Fibroblast of villous mesenchyme (primary cell): Measurements from ENCODE around the gene DIP2A. TPM values are rescaled to one million over a fixed set of nuclear protein-coding genes. Genes with fewer than 3 reads are reported as not detected.

Experiments used
- DNase-seq: peaks from one replicate; pipeline ENCODE4 v3.0.0-alpha.2; 2010; ENCODE audit warnings: low read depth
- H3K4me3 ChIP-seq: 2 replicates; pipeline ENCODE4 v1.5.1; 2011; ENCODE audit warnings: low read depth, mild to moderate bottlenecking, low read length
- total RNA-seq: library from RNA; depleted of rRNA; stranded (reverse); fragments of >200 nt; gene quantifications from 2 replicates; pipeline ENCODE4 v1.2.3, GENCODE V29; 2012
- TF ChIP-seq, protein P1 (sequence below): IDR thresholded peaks from 2 replicates; pipeline ENCODE4 v1.5.1; 2012; ENCODE audit warnings: low read depth, mild to moderate bottlenecking, low read length; ENCODE audit not compliant: insufficient read depth

Gene DIP2A
- total RNA-seq, 1 donor = 32.0 TPM

DNA sequence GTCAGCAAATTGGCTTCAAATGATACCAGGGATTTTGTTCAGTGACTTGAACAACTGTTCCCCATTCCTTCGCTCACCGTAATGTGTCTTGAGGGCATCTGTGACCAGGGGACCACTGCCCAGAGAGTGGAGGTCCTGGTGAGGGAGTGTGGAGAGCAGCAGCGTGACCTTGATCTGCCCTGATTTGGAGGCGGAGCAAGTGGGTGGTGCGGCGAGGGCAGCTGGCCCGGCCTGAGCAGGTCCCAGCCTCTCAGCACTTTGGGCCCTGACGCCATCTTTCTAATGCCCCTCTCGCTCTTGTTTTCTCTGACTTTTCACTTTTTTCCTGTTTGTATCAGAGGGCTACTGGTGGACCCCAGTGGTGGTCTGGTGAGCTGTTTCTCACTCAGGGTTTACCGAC is 31.1 kb downstream of the DIP2A start:
- H3K4me3 ChIP-seq = no peak overlapping the region
- no peak for DNase-seq
- TF ChIP-seq, protein P1, sequence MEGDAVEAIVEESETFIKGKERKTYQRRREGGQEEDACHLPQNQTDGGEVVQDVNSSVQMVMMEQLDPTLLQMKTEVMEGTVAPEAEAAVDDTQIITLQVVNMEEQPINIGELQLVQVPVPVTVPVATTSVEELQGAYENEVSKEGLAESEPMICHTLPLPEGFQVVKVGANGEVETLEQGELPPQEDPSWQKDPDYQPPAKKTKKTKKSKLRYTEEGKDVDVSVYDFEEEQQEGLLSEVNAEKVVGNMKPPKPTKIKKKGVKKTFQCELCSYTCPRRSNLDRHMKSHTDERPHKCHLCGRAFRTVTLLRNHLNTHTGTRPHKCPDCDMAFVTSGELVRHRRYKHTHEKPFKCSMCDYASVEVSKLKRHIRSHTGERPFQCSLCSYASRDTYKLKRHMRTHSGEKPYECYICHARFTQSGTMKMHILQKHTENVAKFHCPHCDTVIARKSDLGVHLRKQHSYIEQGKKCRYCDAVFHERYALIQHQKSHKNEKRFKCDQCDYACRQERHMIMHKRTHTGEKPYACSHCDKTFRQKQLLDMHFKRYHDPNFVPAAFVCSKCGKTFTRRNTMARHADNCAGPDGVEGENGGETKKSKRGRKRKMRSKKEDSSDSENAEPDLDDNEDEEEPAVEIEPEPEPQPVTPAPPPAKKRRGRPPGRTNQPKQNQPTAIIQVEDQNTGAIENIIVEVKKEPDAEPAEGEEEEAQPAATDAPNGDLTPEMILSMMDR = no peak

DNA sequence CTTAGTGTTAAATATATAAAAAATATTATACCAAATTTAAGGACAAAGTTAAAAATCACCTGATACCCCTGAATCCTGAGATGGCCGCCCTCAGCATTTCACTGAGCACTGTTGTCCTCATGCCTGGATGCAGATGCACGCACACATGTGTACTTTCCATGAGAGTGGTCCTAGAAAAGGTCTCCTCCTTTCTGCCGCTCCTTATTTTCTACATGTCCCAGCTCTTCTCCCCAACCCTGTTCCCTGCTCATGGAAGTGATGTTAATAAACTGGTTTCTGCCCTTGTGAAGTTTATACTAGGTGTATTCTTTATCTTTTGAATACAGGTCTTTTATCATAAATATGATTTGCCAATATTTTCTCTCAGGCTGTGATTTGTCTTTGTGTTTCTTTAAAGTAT is 32.9 kb downstream of the DIP2A start:
- TF ChIP-seq, protein P1 = no peak
- no peak for DNase-seq

GRCh38 chr21:46492851-46493250 is 34.2 kb downstream of the DIP2A start:
- TF ChIP-seq, protein P1 = no peak
- no peak overlapping the region for H3K4me3 ChIP-seq
- no peak for DNase-seq

More for the DNA sequence above, 32.9 kb downstream of the DIP2A start:
- H3K4me3 ChIP-seq = no peak overlapping the region

GRCh38 chr21:46493828-46494227 is 35.1 kb downstream of the DIP2A start:
- TF ChIP-seq, protein P1 = no peak
- DNase-seq = no peak
- H3K4me3 ChIP-seq = no peak overlapping the region

GRCh38 chr21:46498335-46499050 is 39.8 kb downstream of the DIP2A start:
- DNase-seq = no peak
- TF ChIP-seq, protein P1 = no peak
- no peak overlapping the region for H3K4me3 ChIP-seq

DNA sequence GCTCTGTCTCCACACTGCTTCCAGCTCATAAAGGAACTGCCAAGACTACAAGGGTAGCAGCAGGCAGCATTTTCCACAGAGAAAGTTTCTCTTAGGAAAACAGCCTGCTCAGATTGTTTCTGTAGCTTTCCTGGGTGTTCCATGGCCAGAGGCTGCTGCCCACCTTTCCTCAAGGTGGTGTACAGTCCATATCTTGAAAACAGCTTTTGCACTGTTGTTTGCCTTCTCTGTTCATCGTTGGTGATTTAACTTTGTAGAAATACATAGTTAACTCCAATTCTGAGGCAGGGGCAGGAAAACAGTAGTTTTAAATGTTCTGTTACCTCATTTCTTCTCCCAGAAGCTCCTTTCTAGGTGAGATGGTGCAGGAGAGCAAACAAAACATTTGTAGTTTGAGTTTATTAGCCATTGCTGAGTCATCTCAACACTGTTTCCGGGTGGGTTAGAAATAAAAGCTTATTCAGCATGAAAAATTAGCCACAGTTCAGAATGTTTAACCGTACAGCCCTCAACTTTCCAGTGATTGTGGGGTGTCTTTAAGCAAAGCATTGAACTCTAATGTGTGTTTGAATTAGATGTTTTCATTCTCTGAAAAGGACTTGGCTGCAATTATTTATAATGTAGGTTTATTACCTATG is 41.7 kb downstream of the DIP2A start:
- TF ChIP-seq, protein P1 = no peak
- no peak overlapping the region for H3K4me3 ChIP-seq
- DNase-seq = peak; percentile 50
